Measurements from ENCODE around the gene C19orf81. TPM values are rescaled to one million over a fixed set of nuclear protein-coding genes. Genes with fewer than 3 reads are reported as not detected.
A peak's percentile ranks its signal among the peaks of the same experiment; 100 is the strongest.
"Not testable (repeated sequence)": the region's sequence is repeated elsewhere in the genome, so short reads cannot be mapped to it uniquely, and the experiment has no call there.

Gene C19orf81
- total and polyA plus RNA-seq, 7 donors = not detected

DNA sequence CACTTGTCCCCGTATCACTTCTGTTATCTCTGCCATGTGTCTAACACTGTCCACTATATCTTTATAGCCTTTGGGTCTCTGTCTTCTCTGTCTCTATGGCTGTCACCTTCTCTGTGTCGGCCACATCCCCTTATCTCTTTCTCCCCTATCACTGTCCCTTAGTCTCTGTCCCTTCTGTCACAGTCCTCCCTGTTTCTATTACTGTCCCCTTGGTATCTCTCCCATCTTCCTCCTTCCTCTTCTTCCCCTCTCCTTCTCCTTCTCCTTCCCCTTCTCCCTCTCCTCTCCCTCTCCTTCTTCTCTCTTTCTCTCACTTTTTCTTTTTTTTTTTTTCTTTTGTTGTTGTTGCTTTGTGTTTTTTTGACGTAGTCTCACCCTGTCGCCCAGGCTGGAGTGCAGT is 46.3 kb upstream of the C19orf81 start:
- Histone ChIP-seq H3K27ac (no peak overlapping the region), H3K4me1 (peaks cover 0 to 7% (median under 1%) of the 10 kb centered on the region in 4 donors), H3K9me3 (no peaks in the 10 kb centered on the region), H3K27me3 (peaks cover 0 to 60% (median 7%) of the 10 kb centered on the region in 3 donors), H3K36me3 (no peaks in the 10 kb centered on the region), H3K4me3 (no peak overlapping the region)
- DNase-seq = no peak
- TF ChIP-seq POLR2AphosphoS5 (IDR thresholded peaks at IDR 0.05) = no peak
- no peak for TF ChIP-seq POLR2A (IDR thresholded peaks at IDR 0.05)
- TF ChIP-seq, protein P1, sequence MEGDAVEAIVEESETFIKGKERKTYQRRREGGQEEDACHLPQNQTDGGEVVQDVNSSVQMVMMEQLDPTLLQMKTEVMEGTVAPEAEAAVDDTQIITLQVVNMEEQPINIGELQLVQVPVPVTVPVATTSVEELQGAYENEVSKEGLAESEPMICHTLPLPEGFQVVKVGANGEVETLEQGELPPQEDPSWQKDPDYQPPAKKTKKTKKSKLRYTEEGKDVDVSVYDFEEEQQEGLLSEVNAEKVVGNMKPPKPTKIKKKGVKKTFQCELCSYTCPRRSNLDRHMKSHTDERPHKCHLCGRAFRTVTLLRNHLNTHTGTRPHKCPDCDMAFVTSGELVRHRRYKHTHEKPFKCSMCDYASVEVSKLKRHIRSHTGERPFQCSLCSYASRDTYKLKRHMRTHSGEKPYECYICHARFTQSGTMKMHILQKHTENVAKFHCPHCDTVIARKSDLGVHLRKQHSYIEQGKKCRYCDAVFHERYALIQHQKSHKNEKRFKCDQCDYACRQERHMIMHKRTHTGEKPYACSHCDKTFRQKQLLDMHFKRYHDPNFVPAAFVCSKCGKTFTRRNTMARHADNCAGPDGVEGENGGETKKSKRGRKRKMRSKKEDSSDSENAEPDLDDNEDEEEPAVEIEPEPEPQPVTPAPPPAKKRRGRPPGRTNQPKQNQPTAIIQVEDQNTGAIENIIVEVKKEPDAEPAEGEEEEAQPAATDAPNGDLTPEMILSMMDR (IDR thresholded peaks at IDR 0.05) = no peak
- no peak for TF ChIP-seq EP300 (IDR thresholded peaks at IDR 0.05)
- intact Hi-C loops (cut with DNase I) = no loop called here
- 80 to 88% methylated on average over 4 of the region's 4 CpGs for WGBS, 2 donors

DNA sequence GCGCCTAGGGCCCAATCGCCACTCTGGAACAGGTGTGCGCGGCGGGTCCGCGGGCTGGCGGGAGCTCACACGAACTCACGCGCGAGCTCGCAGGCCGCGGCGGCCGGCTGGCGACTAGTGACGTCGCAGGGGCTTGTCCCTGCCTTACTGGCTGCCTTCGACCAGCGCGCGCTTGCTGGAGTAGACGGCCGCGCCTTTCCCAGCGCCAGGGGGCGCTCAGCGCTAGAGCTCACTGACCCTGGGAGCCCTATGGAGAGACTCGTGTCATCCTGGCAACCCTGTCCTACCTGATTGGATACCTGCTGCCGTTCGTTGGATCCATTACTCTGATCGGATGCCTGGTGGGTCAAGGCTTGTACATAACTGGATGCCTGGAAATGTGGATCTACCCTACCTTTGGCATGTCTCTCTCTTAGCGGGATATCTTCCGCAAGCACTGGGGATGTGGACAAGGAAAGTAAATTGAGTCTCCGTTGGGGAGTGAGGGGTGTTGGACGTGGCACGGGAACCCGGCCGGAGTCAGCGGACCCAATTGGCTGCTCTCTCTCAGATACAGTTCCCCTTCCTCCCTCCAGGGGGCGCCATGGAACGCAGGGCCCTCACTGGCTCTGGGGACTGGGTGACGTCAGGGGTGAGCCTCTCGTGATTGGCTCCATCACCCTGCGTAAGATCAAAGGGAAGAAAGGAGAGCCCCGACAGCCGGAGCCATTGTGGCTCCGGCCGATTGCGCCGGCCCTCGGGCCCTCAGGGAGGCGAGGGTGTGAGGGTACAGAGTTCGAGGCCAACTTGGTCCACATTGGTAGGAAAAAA is 44.8 kb upstream of the C19orf81 start:
- DNase-seq; H3K36me3 ChIP-seq; H3K4me3 ChIP-seq; H3K9me3 ChIP-seq; H3K27ac ChIP-seq; intact Hi-C loops (cut with DNase I): not testable (repeated sequence)
- Histone ChIP-seq H3K4me1 (peaks cover 0 to 10% (median 3%) of the 10 kb centered on the region in 4 donors), H3K27me3 (peaks cover 0 to 57% (median 7%) of the 10 kb centered on the region in 3 donors)
- WGBS, 2 donors = 56 to 69% methylated on average over 45 of the region's 56 CpGs

DNA sequence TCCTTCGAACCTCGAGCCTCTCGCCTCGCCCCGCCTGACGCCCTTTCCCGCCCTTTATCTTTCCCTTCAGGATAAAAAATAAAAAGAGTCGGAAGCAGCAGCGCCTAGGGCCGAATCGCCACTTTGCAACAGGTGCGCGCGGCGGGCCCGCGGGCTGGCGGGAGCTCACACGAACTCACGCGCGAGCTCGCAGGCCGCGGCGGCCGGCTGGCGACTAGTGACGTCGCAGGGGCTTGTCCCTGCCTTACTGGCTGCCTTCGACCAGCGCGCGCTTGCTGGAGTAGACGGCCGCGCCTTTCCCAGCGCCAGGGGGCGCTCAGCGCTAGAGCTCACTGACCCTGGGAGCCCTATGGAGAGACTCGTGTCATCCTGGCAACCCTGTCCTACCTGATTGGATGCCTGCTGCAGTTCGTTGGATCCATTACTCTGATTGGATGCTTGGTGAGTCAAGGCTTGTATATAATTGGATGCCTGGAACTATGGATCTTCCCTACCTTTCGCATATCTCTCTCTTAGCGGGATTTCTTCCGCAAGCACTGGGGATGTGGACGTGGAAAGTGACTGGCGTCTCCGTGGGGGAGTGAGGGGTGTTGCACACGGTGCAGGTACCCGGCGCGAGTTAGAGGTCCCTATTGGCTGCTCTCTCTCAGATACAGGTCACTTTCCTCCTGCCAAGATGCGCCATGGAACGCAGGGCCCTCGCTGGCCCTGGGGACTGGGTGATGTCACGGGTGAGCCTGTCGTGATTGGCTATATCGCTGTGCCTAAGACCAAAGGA is 43.0 kb upstream of the C19orf81 start:
- WGBS, 2 donors = 40 to 72% methylated on average over 47 to 50 of the region's 58 CpGs
- H3K4me1 ChIP-seq = peaks cover 0 to 10% (median 3%) of the 10 kb centered on the region in 4 donors
- H3K9me3 ChIP-seq; H3K36me3 ChIP-seq; H3K27ac ChIP-seq; DNase-seq; H3K4me3 ChIP-seq; intact Hi-C loops (cut with DNase I): not testable (repeated sequence)
- H3K27me3 ChIP-seq = peaks cover 0 to 48% (median 7%) of the 10 kb centered on the region in 3 donors

DNA sequence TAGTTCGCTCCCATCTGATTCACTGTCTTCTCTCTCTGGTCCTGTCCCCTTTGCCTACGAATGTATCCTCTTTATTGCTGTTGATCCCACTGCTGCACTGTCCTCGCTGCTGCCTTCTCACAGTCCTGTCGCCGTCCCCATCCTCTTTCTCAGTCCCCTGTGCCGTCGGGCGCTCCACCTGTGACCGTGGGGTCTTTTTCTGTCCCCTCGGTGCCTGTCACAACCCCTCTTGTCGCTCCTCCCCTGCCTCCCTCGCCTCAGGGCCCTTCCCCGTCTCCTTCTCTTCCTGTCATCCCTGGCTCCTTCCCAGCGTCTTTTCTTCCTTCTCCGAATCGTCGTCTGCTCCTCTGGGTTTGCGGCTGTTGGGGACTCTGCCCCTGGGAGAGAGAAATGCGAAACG is 41.9 kb upstream of the C19orf81 start:
- Histone ChIP-seq H3K27me3 (peaks cover 0 to 40% (median 7%) of the 10 kb centered on the region in 3 donors), H3K9me3 (no peaks in the 10 kb centered on the region), H3K27ac (no peak overlapping the region), H3K4me3 (no peak overlapping the region), H3K36me3 (no peaks in the 10 kb centered on the region), H3K4me1 (peaks cover 0 to 10% (median 3%) of the 10 kb centered on the region in 4 donors)
- no peak for DNase-seq
- 68 to 86% methylated on average over 20 of the region's 20 CpGs for WGBS, 2 donors
- intact Hi-C loops (cut with DNase I) = no loop called here
- TF ChIP-seq POLR2A (IDR thresholded peaks at IDR 0.05) (no peak), POLR2AphosphoS5 (IDR thresholded peaks at IDR 0.05) (no peak), EP300 (IDR thresholded peaks at IDR 0.05) (no peak)
- TF ChIP-seq, protein P1 (IDR thresholded peaks at IDR 0.05) = no peak

DNA sequence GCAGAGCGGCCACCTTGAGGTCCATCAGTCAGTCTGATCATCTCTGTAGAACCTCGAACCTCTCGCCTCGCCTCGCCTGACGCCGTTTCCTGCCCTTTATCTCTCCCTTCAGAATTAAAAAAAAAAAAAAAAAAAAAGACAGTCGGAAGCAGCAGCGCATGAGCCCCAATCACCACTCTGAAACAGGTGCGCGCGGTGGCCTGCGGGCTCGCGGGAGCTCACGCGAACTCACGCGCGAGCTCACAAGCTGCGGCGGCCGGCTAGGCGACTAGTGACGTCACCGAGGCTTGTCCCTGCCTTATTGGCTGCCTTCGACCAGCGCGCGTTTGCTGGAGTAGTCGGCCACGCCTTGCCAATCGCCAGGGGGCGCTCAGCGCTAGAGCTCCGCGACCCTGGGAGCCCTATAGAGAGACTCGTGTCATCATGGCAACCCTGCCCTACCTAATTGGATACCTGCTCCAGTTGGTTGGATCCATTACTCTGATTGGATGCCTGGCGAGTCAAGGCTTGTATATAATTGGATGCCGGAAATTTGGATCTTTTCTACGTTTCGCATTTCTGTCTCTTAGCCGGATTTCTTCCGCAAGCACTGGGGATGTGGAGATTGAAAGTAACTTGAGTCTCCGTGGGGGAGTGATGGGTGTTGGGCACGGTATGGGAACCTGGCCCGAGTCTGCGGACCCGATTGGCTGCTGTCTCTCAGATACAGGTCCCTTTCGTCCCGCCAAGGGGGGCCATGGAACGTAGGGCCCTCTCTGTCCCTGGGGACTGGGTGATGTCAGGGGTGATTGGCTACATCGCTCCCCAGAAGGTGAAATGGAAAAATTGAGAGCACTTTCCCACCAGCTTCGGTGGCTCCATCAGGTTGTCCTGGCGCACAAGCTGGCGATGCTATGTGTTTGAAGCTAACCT is 41.1 kb upstream of the C19orf81 start:
- H3K27ac ChIP-seq = no peak overlapping the region
- H3K27me3 ChIP-seq = peaks cover 0 to 35% (median 7%) of the 10 kb centered on the region in 3 donors
- H3K36me3 ChIP-seq = no peaks in the 10 kb centered on the region
- no peak overlapping the region for H3K4me3 ChIP-seq
- H3K9me3 ChIP-seq = no peaks in the 10 kb centered on the region
- peak; percentile 81 for DNase-seq
- TF ChIP-seq, protein P1 (IDR thresholded peaks at IDR 0.05) = no peak
- TF ChIP-seq POLR2AphosphoS5 (IDR thresholded peaks at IDR 0.05) (no peak), POLR2A (IDR thresholded peaks at IDR 0.05) (no peak), EP300 (IDR thresholded peaks at IDR 0.05) (no peak)
- intact Hi-C loops (cut with DNase I) = no loop called here
- H3K4me1 ChIP-seq = peaks cover 0 to 10% (median 3%) of the 10 kb centered on the region in 4 donors
- WGBS, 2 donors = 18 to 48% methylated on average over 56 of the region's 56 CpGs

DNA sequence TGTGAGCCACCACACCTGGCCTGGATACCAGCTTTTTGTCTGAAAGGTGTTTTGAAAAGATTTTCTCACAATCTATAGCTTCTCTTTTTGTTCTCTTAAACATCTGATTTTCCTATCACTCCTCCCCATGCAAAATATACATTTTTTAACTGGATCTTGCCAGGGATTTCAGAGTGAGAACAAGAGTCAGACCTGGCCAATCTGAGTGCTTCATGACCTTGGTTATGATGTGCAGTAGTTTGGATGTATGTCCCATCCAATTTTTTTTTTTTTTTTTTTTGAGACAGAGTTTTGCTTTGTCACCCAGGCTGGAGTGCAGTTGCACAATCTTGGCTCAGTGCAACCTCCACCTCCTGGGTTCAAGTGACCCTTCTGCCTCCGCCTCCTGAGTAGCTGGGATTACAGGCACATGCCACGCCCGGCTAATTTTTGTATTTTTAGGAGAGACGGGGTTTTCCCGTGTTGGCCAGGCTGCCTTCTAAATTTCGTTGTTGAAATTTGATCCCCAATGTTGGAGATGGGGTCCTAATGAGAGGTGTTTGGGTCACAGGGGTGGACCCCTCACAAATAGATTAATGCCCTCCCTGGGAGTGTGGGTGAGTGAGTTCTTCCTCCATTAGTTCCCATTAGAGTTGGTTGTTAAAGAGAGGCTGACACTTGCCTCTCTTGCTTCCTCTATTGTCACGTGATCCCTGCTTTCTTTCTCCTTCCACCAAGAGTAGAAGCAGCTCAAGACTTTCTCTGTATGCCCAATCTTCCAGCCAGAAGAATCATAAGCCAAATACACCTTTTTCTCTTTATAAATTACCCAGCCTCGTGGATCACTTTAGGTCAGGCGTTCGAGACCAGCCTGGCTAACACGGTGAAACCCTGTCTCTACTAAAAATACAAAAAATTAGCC is 36.5 kb upstream of the C19orf81 start:
- intact Hi-C loops (cut with DNase I); H3K4me1 ChIP-seq; H3K36me3 ChIP-seq; H3K9me3 ChIP-seq; H3K27ac ChIP-seq; DNase-seq; H3K4me3 ChIP-seq: not testable (repeated sequence)
- 74 to 82% methylated on average over 11 of the region's 11 CpGs for WGBS, 2 donors
- H3K27me3 ChIP-seq = peaks cover 0 to 16% (median 0%) of the 10 kb centered on the region in 3 donors

DNA sequence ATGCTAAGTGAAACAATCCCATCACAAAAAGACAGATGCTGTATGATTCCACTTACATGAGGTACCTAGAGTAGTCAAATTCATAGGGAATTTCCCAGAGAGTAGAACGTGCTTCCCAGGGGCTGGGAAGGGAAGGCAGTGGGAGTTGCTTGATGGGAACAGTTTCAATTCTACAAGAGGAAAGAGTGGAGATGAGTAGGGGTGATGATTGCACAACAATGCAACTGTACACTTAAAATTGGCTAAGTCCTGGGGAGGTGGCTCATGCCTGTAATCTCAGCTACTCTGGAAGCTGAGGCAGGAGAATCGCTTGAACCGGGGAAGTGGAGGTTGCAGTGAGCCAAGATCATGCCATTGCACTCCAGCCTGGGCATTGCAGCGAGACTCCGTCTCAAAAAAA is 30.9 kb upstream of the C19orf81 start:
- H3K36me3 ChIP-seq; H3K27ac ChIP-seq; intact Hi-C loops (cut with DNase I); H3K4me1 ChIP-seq; H3K27me3 ChIP-seq; H3K9me3 ChIP-seq; H3K4me3 ChIP-seq; DNase-seq: not testable (repeated sequence)
- WGBS, 2 donors = 92% methylated on average over 4 of the region's 5 CpGs

Data from sigmoid colon (tissue), 7 donors.